ENCODE data around the gene GTF2A1.

DNA sequence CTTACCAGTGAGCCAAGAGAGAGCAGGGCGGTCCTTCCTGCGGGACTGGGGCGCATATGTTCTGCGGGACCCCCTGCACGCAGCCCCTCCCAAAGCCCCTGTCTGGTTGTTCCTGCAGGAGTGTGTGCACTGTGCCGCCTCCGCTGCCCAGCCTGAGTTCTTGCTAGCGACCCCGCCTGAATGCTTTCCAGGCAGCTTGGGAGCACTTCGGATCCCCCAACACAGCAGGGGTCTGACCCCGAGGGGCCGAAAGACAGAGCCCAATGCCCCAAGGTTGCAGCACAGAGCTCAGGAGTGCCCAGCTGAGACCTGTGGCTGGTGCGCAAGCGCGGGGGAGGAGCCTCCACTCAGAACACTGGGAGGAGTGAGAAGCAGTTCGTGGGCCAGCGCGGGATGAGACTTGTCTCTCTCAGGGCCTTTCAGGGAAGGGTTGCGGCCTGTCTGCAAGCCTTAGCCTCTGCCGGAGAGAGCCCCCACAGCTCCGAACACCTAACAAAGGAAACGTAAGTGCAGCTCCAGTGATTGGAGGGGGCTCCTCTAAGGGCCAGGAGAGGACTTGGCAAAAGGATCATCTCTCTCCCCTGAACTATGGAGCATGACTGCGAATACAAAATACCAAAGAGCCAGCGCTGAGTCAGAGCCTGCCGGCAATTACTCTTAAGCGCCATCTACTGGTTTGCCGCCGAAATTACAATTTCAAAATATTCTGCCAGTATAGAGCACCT, 50.5 kb downstream of the GTF2A1 start:
- TF ChIP-seq ARNT (IDR thresholded peaks at IDR 0.05), result no peak
- no peak for TF ChIP-seq BHLHE40 (IDR thresholded peaks at IDR 0.05; ENCODE audit: borderline replicate concordance)
- no peak for TF ChIP-seq FOXA1 (IDR thresholded peaks at IDR 0.05)
- TF ChIP-seq, protein P1, sequence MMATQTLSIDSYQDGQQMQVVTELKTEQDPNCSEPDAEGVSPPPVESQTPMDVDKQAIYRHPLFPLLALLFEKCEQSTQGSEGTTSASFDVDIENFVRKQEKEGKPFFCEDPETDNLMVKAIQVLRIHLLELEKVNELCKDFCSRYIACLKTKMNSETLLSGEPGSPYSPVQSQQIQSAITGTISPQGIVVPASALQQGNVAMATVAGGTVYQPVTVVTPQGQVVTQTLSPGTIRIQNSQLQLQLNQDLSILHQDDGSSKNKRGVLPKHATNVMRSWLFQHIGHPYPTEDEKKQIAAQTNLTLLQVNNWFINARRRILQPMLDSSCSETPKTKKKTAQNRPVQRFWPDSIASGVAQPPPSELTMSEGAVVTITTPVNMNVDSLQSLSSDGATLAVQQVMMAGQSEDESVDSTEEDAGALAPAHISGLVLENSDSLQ (IDR thresholded peaks at IDR 0.05), result no peak
- TF ChIP-seq L3MBTL2 (conservative IDR thresholded peaks at IDR 0.05), result peak; percentile 24; the same call in 1 of the 2 replicates
- TF ChIP-seq ZNF384 (IDR thresholded peaks at IDR 0.05), result no peak
- no peak for TF ChIP-seq ELF4 (IDR thresholded peaks at IDR 0.05)
- TF ChIP-seq FOXM1 (IDR thresholded peaks at IDR 0.05; ENCODE audit: borderline replicate concordance), result no peak
- TF ChIP-seq FOXK2 (IDR thresholded peaks at IDR 0.05), result no peak
- no peak for TF ChIP-seq SUZ12 (IDR thresholded peaks at IDR 0.05)
- no peak for TF ChIP-seq HDGF (IDR thresholded peaks at IDR 0.05; ENCODE audit: borderline replicate concordance)
- TF ChIP-seq TARDBP (IDR thresholded peaks at IDR 0.05), result no peak
- no peak for TF ChIP-seq NFRKB (IDR thresholded peaks at IDR 0.05)

Measured in HEK293T (cell line).